BE2C (cell line): ENCODE measurements around the gene SH3TC1.

ENCODE experiments used
- DNase-seq: peaks from one replicate; pipeline ENCODE4 v3.0.0-alpha.2; 2020
- H3K27me3 ChIP-seq: fragments of 250-450 bp; sonication (Bioruptor Pico); 2 replicates; pipeline ENCODE4 v1.5.1; 2020; ENCODE audit warnings: mild to moderate bottlenecking
- H3K36me3 ChIP-seq: fragments of 250-450 bp; sonication (Bioruptor Pico); 2 replicates; pipeline ENCODE4 v1.5.1; 2020; ENCODE audit warnings: mild to moderate bottlenecking
- H3K4me1 ChIP-seq: fragments of 250-450 bp; sonication (Bioruptor Pico); 2 replicates; pipeline ENCODE4 v1.5.1; 2020
- H3K4me3 ChIP-seq: 2 replicates; pipeline ENCODE4 v1.5.1; 2011; ENCODE audit warnings: low read depth, low read length
- H3K9me3 ChIP-seq: fragments of 250-450 bp; sonication (Bioruptor Pico); 2 replicates; pipeline ENCODE4 v1.5.1; 2020
- TF ChIP-seq, protein P1 (sequence below): IDR thresholded peaks from 2 replicates; pipeline ENCODE4 v1.5.1; 2012; ENCODE audit warnings: mild to moderate bottlenecking, low read depth, low read length

Gene SH3TC1

DNA sequence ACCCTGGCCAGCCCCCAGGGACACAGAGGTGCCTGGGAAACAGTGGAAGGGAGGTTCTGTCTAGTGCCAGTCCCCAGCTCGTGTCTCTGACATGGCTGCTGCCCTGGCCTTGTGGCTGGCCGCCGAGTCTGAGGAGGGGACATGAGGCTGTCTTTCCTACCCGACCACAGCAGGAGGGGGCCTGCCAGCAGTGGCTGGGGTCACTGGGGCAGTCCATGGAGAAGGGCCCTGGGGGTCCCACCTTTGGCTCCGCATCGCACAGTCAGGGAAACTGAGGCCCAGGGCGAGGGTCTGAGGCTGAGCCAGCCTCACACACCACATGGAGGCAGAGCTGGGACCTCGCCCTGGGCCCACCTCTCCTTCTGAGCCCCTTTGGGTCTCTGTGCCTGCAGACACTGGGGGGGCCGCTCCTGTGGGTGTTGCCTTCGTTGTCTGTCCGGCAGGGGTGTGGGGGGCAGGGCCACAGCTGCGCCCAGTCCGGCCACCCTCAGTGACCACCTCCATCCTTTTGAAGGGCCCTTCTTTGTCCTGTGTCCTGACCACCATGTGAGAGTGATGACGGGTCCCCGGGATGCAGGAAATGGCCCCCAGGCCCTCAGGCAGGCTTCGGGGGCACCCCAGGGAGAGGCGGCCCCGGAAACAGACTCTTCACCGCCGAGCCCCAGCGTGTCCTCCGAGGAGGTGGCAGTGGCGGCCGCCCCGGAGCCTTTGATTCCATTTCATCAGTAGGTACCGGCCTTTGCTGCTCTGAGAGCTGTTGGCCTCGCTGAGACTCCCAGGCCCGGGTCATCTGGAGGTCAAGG lies 17.6 kb downstream of the SH3TC1 start:
- H3K4me3 ChIP-seq: no peak overlapping the region
- peaks cover 15% of the 10 kb centered on the region for H3K4me1 ChIP-seq
- TF ChIP-seq, protein P1, sequence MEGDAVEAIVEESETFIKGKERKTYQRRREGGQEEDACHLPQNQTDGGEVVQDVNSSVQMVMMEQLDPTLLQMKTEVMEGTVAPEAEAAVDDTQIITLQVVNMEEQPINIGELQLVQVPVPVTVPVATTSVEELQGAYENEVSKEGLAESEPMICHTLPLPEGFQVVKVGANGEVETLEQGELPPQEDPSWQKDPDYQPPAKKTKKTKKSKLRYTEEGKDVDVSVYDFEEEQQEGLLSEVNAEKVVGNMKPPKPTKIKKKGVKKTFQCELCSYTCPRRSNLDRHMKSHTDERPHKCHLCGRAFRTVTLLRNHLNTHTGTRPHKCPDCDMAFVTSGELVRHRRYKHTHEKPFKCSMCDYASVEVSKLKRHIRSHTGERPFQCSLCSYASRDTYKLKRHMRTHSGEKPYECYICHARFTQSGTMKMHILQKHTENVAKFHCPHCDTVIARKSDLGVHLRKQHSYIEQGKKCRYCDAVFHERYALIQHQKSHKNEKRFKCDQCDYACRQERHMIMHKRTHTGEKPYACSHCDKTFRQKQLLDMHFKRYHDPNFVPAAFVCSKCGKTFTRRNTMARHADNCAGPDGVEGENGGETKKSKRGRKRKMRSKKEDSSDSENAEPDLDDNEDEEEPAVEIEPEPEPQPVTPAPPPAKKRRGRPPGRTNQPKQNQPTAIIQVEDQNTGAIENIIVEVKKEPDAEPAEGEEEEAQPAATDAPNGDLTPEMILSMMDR: no peak
- peaks cover 18% of the 10 kb centered on the region for H3K36me3 ChIP-seq
- DNase-seq: no peak
- no peaks in the 10 kb centered on the region for H3K27me3 ChIP-seq
- no peaks in the 10 kb centered on the region for H3K9me3 ChIP-seq

DNA sequence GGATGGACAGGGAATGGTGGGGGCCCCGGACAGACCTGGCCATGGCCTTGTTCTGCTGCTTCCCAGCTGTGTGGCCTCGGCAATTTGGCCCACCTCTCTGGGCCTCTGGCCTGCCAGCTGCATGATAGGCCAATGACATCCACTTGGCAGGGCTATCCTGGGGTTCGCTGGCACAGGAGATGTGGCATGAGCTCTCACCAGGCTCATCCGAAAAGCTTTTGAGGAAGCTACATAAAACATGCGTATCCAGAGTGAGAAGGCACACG lies 18.1 kb downstream of the SH3TC1 start:
- Histone ChIP-seq H3K27me3 (no peaks in the 10 kb centered on the region), H3K4me1 (peaks cover 19% of the 10 kb centered on the region), H3K36me3 (peaks cover 18% of the 10 kb centered on the region), H3K4me3 (no peak overlapping the region), H3K9me3 (no peaks in the 10 kb centered on the region)
- TF ChIP-seq, protein P1: no peak
- DNase-seq: no peak

DNA sequence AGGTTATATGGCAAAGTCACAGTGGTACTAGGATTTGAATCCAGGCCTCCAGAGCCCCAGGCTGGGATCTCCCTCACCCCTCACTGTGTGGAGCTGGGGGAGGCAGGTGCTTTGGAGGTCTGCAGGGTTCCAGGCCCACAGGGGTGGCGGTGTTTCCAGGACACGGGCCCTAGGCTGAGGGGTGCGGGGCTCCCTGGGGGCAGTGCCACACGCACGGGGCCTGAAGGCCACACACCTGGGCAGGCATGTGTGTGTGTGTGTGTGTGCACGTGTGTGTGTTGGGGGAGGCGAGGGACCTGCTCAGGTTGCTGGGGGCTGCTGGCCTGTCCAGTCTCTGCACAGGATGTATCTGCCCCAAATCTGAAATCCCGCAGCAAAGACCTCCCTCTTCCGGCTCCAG lies 18.8 kb downstream of the SH3TC1 start:
- TF ChIP-seq, protein P1: no peak
- H3K9me3 ChIP-seq: no peaks in the 10 kb centered on the region
- no peak for DNase-seq
- H3K27me3 ChIP-seq: no peaks in the 10 kb centered on the region
- peaks cover 19% of the 10 kb centered on the region for H3K4me1 ChIP-seq
- no peak overlapping the region for H3K4me3 ChIP-seq
- peaks cover 22% of the 10 kb centered on the region for H3K36me3 ChIP-seq

DNA sequence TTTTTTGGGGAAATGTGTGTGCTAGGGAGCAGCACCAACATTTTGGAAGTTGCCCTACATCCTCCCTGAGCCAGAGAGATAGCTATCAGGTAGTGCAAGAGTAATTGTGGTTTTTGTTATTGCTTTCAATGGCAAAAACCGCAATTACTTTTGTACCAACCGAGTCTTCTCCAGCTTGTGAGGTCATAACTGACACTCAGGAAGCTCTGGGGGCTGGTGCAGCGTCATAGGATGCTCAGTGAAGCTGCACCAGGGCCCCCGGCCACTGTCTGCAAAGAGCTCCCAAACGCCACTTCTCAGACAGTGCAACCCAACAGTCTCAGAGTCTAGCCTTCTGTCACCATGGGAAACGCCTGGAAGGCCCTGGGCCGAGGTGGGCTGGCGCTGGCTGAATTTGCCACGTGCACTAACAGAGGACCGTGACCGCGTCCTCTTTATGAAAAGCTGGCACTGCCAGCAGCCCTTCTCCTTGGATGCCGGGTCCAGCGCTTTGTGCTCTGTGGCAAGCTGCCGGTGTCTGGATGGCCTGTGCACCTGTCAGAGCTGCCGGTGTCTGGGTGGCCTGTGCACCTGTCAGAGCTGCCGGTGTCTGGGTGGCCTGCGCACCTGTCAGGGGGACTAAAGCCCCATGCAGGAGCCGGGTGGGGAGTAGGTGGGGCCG lies 19.4 kb downstream of the SH3TC1 start:
- Histone ChIP-seq H3K36me3 (peaks cover 26% of the 10 kb centered on the region), H3K9me3 (no peaks in the 10 kb centered on the region), H3K27me3 (no peaks in the 10 kb centered on the region), H3K4me1 (peaks cover 19% of the 10 kb centered on the region), H3K4me3 (no peak overlapping the region)
- TF ChIP-seq, protein P1: no peak
- no peak for DNase-seq

DNA sequence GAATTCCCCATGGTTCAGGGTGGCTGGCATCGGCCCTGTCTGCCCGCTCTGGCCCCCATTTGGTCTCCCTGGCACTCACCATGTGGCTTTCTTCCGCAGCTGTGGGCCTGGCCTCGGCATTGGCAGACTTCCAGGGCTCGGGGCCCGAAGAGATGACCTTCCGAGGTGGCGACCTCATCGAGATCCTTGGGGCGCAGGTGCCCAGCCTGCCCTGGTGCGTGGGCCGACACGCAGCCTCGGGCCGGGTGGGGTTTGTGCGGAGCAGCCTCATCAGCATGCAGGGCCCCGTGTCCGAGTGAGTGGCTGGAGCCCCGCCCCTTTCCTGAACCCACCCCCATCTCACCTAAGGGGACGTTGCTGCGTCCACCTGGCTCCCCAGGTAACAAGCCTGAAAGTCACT lies 20.1 kb downstream of the SH3TC1 start:
- no peaks in the 10 kb centered on the region for H3K27me3 ChIP-seq
- peaks cover 19% of the 10 kb centered on the region for H3K4me1 ChIP-seq
- no peaks in the 10 kb centered on the region for H3K9me3 ChIP-seq
- H3K4me3 ChIP-seq: no peak overlapping the region
- DNase-seq: no peak
- H3K36me3 ChIP-seq: peaks cover 29% of the 10 kb centered on the region
- TF ChIP-seq, protein P1: no peak
